ENCODE data around the gene LRP1B.
A peak's percentile ranks its signal among the peaks of the same experiment; 100 is the strongest.

LRP1B gene

DNA sequence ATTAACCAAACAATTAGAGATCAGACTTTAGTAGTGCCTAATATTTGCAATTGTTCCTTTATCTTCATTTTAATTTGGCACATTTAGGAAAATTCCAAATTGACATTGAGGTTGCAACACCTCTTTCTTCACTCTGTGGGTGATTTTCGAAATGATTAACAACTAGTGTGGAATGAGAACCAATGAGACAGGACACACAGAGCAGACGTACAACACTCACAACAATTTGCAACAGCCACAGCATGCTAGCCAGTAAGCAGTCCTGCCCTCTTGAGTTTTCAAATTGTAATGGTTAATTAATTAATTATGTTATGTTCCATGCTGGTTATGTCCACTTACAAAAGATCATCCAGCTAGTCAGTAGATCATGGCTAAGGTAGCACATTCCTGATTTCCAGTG lies 339.3 kb downstream of the LRP1B start:
- Histone ChIP-seq H4K20me1 (ENCODE audit: insufficient read depth, low read length) (no peaks in the 10 kb centered on the region), H3K4me2 (ENCODE audit: insufficient read depth, low read length) (no peak overlapping the region), H3K4me3 (ENCODE audit: low read depth in 1 of 2, low read length in 2 of 2) (no peak overlapping the region), H3K36me3 (ENCODE audit: insufficient read depth, low read length) (no peaks in the 10 kb centered on the region), H3K79me2 (ENCODE audit: insufficient read depth, low read length) (no peaks in the 10 kb centered on the region), H2AFZ (ENCODE audit: low read depth, low read length) (no peak overlapping the region), H3K27ac (ENCODE audit: low read length) (no peak overlapping the region), H3K4me1 (ENCODE audit: insufficient read depth, low read length) (no peaks in the 10 kb centered on the region), H3K27me3 (ENCODE audit: insufficient read depth, low read length, poor library complexity) (no peaks in the 10 kb centered on the region), H3K9ac (ENCODE audit: low read depth, low read length) (no peak overlapping the region), H3K9me3 (ENCODE audit: insufficient read depth, low read length, severe bottlenecking) (no peaks in the 10 kb centered on the region)
- no peak for ATAC-seq (ENCODE audit: insufficient read depth, low read depth)
- no peak for TF ChIP-seq CTCF (IDR thresholded peaks at IDR 0.05; ENCODE audit: borderline replicate concordance, extremely low read depth, low read length, poor library complexity, severe bottlenecking)
- no peak for TF ChIP-seq EZH2 (IDR thresholded peaks at IDR 0.05; ENCODE audit: borderline replicate concordance, low read depth, low read length, severe bottlenecking)
- no peak for DNase-seq

DNA sequence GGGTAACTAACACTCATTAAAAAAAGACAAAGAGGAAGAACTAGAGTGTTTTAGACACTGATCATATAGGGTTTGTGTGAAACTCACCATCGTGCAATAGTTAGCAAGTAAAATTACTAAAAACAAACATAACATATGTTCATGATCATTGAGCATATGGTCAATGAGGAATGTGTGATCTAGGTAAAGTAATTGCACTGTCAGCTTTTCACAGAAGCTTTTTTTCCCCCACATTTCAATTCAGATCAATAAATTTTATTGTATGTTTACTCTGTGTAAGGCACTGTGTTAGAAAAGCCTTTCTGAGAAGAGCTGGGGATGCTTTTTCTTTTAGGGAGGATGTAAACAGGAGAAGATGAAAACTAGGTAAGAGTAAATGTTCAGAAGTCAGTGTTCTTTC lies 348.2 kb downstream of the LRP1B start:
- Histone ChIP-seq H3K27ac (ENCODE audit: low read length) (no peak overlapping the region), H2AFZ (ENCODE audit: low read depth, low read length) (no peak overlapping the region), H3K27me3 (ENCODE audit: insufficient read depth, low read length, poor library complexity) (no peaks in the 10 kb centered on the region), H3K9me3 (ENCODE audit: insufficient read depth, low read length, severe bottlenecking) (no peaks in the 10 kb centered on the region), H3K9ac (ENCODE audit: low read depth, low read length) (no peak overlapping the region), H3K36me3 (ENCODE audit: insufficient read depth, low read length) (no peaks in the 10 kb centered on the region), H3K4me2 (ENCODE audit: insufficient read depth, low read length) (no peak overlapping the region), H3K4me1 (ENCODE audit: insufficient read depth, low read length) (peaks cover 15% of the 10 kb centered on the region), H3K79me2 (ENCODE audit: insufficient read depth, low read length) (no peaks in the 10 kb centered on the region), H3K4me3 (ENCODE audit: low read depth in 1 of 2, low read length in 2 of 2) (no peak overlapping the region), H4K20me1 (ENCODE audit: insufficient read depth, low read length) (no peaks in the 10 kb centered on the region)
- ATAC-seq (ENCODE audit: insufficient read depth, low read depth) = no peak
- TF ChIP-seq CTCF (IDR thresholded peaks at IDR 0.05; ENCODE audit: borderline replicate concordance, extremely low read depth, low read length, poor library complexity, severe bottlenecking) = no peak
- no peak for TF ChIP-seq EZH2 (IDR thresholded peaks at IDR 0.05; ENCODE audit: borderline replicate concordance, low read depth, low read length, severe bottlenecking)
- DNase-seq = no peak

DNA sequence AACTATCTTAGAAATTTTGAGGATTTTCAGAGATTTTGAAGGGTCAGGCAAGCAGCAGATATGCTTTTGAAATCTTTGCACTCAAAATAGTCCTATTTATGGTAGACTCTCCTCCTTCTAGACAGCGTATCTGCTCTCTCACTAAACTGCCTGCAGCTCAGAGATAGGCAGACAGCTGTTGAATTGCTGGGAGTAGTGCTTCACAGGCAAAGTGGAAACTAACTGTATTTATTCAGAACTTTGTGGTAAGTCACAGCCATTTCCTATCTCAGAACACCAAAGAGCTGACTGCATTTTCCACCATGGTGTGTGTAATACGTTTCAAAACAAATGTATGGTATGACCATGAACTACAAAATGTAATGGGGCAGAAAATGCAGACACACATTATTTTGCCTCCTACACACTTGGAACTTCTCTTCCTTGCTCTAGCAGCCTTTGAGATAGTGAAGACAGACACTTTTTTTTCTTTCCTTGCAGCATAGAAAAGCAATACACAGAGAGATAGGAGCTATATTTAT lies 352.4 kb downstream of the LRP1B start:
- peak; percentile 12 for DNase-seq
- peak overlapping the region; percentile 44 for H3K4me2 ChIP-seq (ENCODE audit: insufficient read depth, low read length)
- H4K20me1 ChIP-seq (ENCODE audit: insufficient read depth, low read length) = no peaks in the 10 kb centered on the region
- peaks cover 15% of the 10 kb centered on the region for H3K4me1 ChIP-seq (ENCODE audit: insufficient read depth, low read length)
- TF ChIP-seq EZH2 (IDR thresholded peaks at IDR 0.05; ENCODE audit: borderline replicate concordance, low read depth, low read length, severe bottlenecking) = no peak
- no peak for TF ChIP-seq CTCF (IDR thresholded peaks at IDR 0.05; ENCODE audit: borderline replicate concordance, extremely low read depth, low read length, poor library complexity, severe bottlenecking)
- H3K79me2 ChIP-seq (ENCODE audit: insufficient read depth, low read length) = no peaks in the 10 kb centered on the region
- no peaks in the 10 kb centered on the region for H3K9me3 ChIP-seq (ENCODE audit: insufficient read depth, low read length, severe bottlenecking)
- ATAC-seq (ENCODE audit: insufficient read depth, low read depth) = peak; percentile 81
- peak overlapping the region; percentile 67 for H2AFZ ChIP-seq (ENCODE audit: low read depth, low read length)
- H3K27me3 ChIP-seq (ENCODE audit: insufficient read depth, low read length, poor library complexity) = no peaks in the 10 kb centered on the region
- H3K9ac ChIP-seq (ENCODE audit: low read depth, low read length) = peak overlapping the region; percentile 11
- peak overlapping the region; percentile 60 for H3K27ac ChIP-seq (ENCODE audit: low read length)
- H3K36me3 ChIP-seq (ENCODE audit: insufficient read depth, low read length) = no peaks in the 10 kb centered on the region
- H3K4me3 ChIP-seq (ENCODE audit: low read depth in 1 of 2, low read length in 2 of 2) = no peak overlapping the region

DNA sequence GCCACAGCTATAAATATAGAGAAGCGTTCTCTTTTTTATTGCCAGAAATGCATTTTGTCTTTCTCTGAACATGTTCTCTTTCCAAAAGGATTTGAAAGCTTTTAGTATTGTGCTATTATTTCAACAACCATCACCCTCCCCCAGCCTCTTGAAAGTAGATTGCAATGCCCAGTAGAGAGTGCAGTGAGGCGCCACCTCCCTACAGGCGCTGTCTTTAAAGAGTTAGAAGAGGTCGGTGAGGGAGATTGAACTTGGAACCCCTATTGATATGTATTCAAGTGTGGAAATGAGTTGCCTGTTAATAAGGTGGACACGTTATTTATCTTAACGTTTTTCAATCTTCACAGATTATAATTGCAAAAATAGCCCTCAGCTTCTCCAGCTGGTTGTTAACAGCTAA lies 360.3 kb downstream of the LRP1B start:
- Histone ChIP-seq H3K27me3 (ENCODE audit: insufficient read depth, low read length, poor library complexity) (no peaks in the 10 kb centered on the region), H3K4me2 (ENCODE audit: insufficient read depth, low read length) (no peak overlapping the region), H3K79me2 (ENCODE audit: insufficient read depth, low read length) (no peaks in the 10 kb centered on the region), H3K4me1 (ENCODE audit: insufficient read depth, low read length) (peaks cover 13% of the 10 kb centered on the region), H3K9ac (ENCODE audit: low read depth, low read length) (no peak overlapping the region), H4K20me1 (ENCODE audit: insufficient read depth, low read length) (no peaks in the 10 kb centered on the region), H3K9me3 (ENCODE audit: insufficient read depth, low read length, severe bottlenecking) (no peaks in the 10 kb centered on the region), H3K4me3 (ENCODE audit: low read depth in 1 of 2, low read length in 2 of 2) (no peak overlapping the region), H2AFZ (ENCODE audit: low read depth, low read length) (no peak overlapping the region), H3K27ac (ENCODE audit: low read length) (no peak overlapping the region), H3K36me3 (ENCODE audit: insufficient read depth, low read length) (no peaks in the 10 kb centered on the region)
- no peak for DNase-seq
- TF ChIP-seq EZH2 (IDR thresholded peaks at IDR 0.05; ENCODE audit: borderline replicate concordance, low read depth, low read length, severe bottlenecking) (no peak), CTCF (IDR thresholded peaks at IDR 0.05; ENCODE audit: borderline replicate concordance, extremely low read depth, low read length, poor library complexity, severe bottlenecking) (no peak)
- ATAC-seq (ENCODE audit: insufficient read depth, low read depth) = no peak

Data from DND-41 (cell line).